CD4-positive, alpha-beta T cell (primary cell): ENCODE data around the gene TAF1B. TPM values are rescaled to one million over a fixed set of nuclear protein-coding genes. Genes with fewer than 3 reads are reported as not detected.

Source experiments
- ATAC-seq: fragments of 200-7000 bp; cut with Tn5 transposase; one replicate; pipeline ENCODE4 v1.10.0; 2022; ENCODE audit warnings: mild to moderate bottlenecking; ENCODE audit not compliant: poor library complexity
- CTCF ChIA-PET: fragments of 350-600 bp; sonication (Branson Sonifier 250); formaldehyde crosslinking; loops from one replicate; lab custom pipeline; 2021; ENCODE audit warnings: antibody characterized with exemption, inconsistent platforms; lab: Charles Lee
- POLR2A ChIA-PET: fragments of 350-600 bp; sonication (Branson Sonifier 250); formaldehyde crosslinking; loops from one replicate; lab custom pipeline; 2021; ENCODE audit warnings: antibody characterized with exemption, inconsistent platforms; lab: Charles Lee
- DNase-seq, 14 experiments: peaks; one replicate each; pipeline ENCODE4 v3.0.0-alpha.2; 2013 to 2020; ENCODE audit warnings: mixed read lengths in 2 of 14
- H3K27ac ChIP-seq, 2 donors: one replicate each; pipeline versions ENCODE4 v1.5.1 to v1.7.0; 2013; ENCODE audit warnings: low read length in 2 of 2, low read depth in 1 of 2, mild to moderate bottlenecking in 1 of 2
- H3K27me3 ChIP-seq, 2 experiments: 1 replicate in 1 of 2; 2 replicates in 1 of 2; pipeline versions ENCODE4 v1.6.1 to v1.7.0; 2013; ENCODE audit warnings: low read length in 2 of 2, control low read depth in 1 of 2, mild to moderate bottlenecking in 1 of 2, moderate library complexity in 1 of 2; ENCODE audit not compliant: insufficient read depth in 2 of 2, control insufficient read depth in 1 of 2
- H3K36me3 ChIP-seq: one replicate; pipeline ENCODE4 v1.6.1; 2013; ENCODE audit warnings: low read length, control low read depth; ENCODE audit not compliant: insufficient read depth
- H3K4me1 ChIP-seq: one replicate; pipeline ENCODE4 v1.6.1; 2013; ENCODE audit warnings: low read length, control low read depth; ENCODE audit not compliant: insufficient read depth
- H3K4me3 ChIP-seq: one replicate; pipeline ENCODE4 v1.5.1; 2013; ENCODE audit warnings: mild to moderate bottlenecking, low read length, moderate library complexity
- H3K9me3 ChIP-seq, 2 experiments: 1 replicate in 1 of 2; 2 replicates in 1 of 2; pipeline versions ENCODE4 v1.6.1 to v1.7.0; 2013; ENCODE audit warnings: low read length in 2 of 2, mild to moderate bottlenecking in 2 of 2, control low read depth in 1 of 2, moderate library complexity in 1 of 2; ENCODE audit not compliant: control insufficient read depth in 1 of 2, insufficient read depth in 1 of 2
- H3K27ac Mint-ChIP-seq: one replicate; pipeline ENCODE4 v1.8.0; 2020; ENCODE audit warnings: mixed read lengths
- H3K27me3 Mint-ChIP-seq: one replicate; pipeline ENCODE4 v1.8.0; 2021; ENCODE audit warnings: mixed read lengths
- H3K36me3 Mint-ChIP-seq: one replicate; pipeline ENCODE4 v1.8.0; 2021; ENCODE audit warnings: low read depth, mixed read lengths
- H3K4me1 Mint-ChIP-seq: one replicate; pipeline ENCODE4 v1.8.0; 2021; ENCODE audit warnings: low read depth, mixed read lengths
- H3K4me3 Mint-ChIP-seq: one replicate; pipeline ENCODE4 v1.8.0; 2020; ENCODE audit warnings: mild to moderate bottlenecking, mixed read lengths
- H3K9me3 Mint-ChIP-seq: one replicate; pipeline ENCODE4 v1.8.0; 2020; ENCODE audit warnings: mixed read lengths
- intact Hi-C, 2 experiments: fragments of 100-400 bp; cut with DNase I in 1 of 2; cut with micrococcal nuclease in 1 of 2; formaldehyde crosslinking; loops; one replicate each; pipeline versions ENCODE4 v1.15.1 to v1.9.0; 2023 to 2025; cut with DNase I, micrococcal nuclease
- total RNA-seq, 174 experiments: library from RNA in 2 of 174; stranded (reverse) in 2 of 174; gene quantifications; one replicate each; pipeline ENCODE4 v1.2.3 and lab custom pipeline; 2021 to 2026
- TF ChIP-seq, protein P1 (sequence below): fragments of 200-600 bp; IDR thresholded peaks from one replicate; pipeline ENCODE4 v1.8.0; 2022; ENCODE audit warnings: antibody characterized with exemption, mild to moderate bottlenecking

Gene TAF1B
- total RNA-seq, 2 experiments from 2014 or later = 9.9 to 10.8 TPM

DNA sequence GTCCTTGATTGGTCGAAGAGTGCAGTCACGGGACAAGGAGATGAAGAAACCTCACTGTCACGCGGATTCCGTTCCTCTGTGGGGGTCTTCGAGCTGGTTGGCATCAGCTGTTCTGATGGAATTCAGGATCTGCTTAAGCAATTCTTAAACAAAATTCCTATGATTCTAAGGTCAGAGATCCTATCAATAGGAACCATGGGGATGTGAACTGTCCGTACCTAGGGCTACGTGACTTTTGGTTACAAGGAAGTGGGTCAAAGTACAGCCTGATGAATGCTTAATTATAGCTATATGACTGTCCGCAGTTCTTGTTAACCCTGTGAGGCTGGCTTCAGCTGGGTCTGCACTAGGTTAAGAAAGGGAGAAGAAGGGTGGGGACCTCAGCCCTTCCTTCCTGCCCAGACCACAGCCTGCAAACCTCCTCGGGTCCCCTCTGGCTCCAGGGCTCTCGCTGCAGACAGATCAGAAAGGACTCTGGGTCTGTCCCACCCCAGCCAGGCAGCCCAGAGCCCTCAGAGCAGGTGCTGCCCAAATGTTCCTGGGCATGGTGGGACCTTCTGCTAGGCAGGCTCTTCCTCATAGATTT, 44.2 kb upstream of the TAF1B start:
- POLR2A ChIA-PET = interaction anchor here (1.0 kb wide), 1 partner anchor 243 kb away, joined by 5 read pairs; the partner anchor contains the start of gene ADAM17
- no peak overlapping the region for H3K27ac Mint-ChIP-seq
- CTCF ChIA-PET = interaction anchor here (0.6 to 3.0 kb wide), 14 partner anchors 10 to 1088 kb away, joined by 3 to 12 read pairs (median 4); partner anchors contain the start of genes ADAM17 and YWHAQ
- no peaks in the 10 kb centered on the region for H3K36me3 Mint-ChIP-seq
- H3K27me3 ChIP-seq = no peaks in the 10 kb centered on the region
- H3K9me3 ChIP-seq = no peaks in the 10 kb centered on the region
- intact Hi-C loops = loop anchor here (1.0 to 5.0 kb wide), 3 partner anchors 16 to 657 kb away; no protein-coding TSS in a partner anchor
- no peaks in the 10 kb centered on the region for H3K9me3 Mint-ChIP-seq
- DNase-seq (peak in 1 of 14 experiments; percentile 26), ATAC-seq (no peak)
- peak overlapping the region; percentile 28 for H3K4me3 ChIP-seq
- no peak overlapping the region for H3K27ac ChIP-seq
- peaks cover 5% of the 10 kb centered on the region for H3K27me3 Mint-ChIP-seq
- H3K4me3 Mint-ChIP-seq = peak overlapping the region; percentile 82
- TF ChIP-seq, protein P1, sequence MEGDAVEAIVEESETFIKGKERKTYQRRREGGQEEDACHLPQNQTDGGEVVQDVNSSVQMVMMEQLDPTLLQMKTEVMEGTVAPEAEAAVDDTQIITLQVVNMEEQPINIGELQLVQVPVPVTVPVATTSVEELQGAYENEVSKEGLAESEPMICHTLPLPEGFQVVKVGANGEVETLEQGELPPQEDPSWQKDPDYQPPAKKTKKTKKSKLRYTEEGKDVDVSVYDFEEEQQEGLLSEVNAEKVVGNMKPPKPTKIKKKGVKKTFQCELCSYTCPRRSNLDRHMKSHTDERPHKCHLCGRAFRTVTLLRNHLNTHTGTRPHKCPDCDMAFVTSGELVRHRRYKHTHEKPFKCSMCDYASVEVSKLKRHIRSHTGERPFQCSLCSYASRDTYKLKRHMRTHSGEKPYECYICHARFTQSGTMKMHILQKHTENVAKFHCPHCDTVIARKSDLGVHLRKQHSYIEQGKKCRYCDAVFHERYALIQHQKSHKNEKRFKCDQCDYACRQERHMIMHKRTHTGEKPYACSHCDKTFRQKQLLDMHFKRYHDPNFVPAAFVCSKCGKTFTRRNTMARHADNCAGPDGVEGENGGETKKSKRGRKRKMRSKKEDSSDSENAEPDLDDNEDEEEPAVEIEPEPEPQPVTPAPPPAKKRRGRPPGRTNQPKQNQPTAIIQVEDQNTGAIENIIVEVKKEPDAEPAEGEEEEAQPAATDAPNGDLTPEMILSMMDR = no peak
- H3K4me1 Mint-ChIP-seq = peaks cover 17% of the 10 kb centered on the region
- H3K36me3 ChIP-seq = no peaks in the 10 kb centered on the region
- H3K4me1 ChIP-seq = peaks cover 46% of the 10 kb centered on the region

DNA sequence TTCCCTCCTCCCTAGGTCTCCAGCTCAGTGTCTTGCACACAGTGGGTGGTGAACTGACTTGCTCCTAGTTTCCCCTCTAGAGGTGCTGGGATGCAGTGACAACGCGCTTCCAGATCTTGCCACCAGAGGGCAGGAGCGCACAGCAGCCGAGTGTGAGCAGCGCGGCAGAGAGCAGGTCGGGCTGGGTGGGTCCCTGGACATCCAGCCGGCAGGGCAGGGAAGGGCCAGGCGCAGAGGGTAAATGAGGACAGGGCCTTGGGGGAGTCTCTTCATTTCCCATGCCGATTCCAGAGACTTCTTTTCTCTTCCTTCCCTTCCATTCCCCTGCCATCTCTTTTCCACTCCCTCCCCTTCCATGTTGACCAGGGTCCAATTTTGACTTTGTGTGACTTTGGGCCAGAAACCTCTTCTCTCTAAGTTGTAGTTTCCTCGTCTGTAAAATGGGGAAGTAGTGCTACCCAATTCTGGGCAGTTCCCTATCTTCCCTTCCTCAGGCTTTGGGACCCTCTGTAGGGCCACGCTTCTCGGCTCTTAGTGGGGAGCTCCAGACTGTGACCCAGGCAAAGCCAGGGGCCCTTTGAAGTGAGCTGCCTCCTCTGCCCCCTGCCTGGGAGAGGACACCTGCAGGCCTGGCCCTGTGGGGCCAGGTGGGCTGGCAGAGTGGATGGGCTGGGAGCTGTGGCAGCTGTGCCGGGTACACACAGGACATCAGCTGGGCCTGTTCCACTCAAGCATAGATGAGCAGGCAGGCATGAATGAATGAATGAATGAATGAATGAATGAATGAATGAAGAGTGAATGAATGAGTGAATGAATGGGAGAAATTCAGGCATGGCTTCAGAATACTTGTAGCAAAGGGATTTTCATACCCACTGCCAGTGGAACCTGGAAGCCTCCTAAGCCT, 43.3 kb upstream of the TAF1B start:
- ChIA-PET POLR2A (interaction anchor here (1.0 kb wide), 1 partner anchor 244 kb away, joined by 5 read pairs; the partner anchor contains the start of gene ADAM17), CTCF (interaction anchor here (0.5 to 3.0 kb wide), 20 partner anchors 11 to 1088 kb away, joined by 3 to 12 read pairs (median 4); partner anchors contain the start of genes ADAM17, TAF1B and YWHAQ)
- TF ChIP-seq, protein P1 = peak; percentile 97
- H3K27me3 ChIP-seq = no peaks in the 10 kb centered on the region
- H3K4me1 Mint-ChIP-seq = peaks cover 17% of the 10 kb centered on the region
- no peaks in the 10 kb centered on the region for H3K9me3 ChIP-seq
- H3K4me3 ChIP-seq = peak overlapping the region; percentile 28
- no peaks in the 10 kb centered on the region for H3K9me3 Mint-ChIP-seq
- H3K27ac ChIP-seq = peak overlapping the region; percentile 20 to 31
- H3K27ac Mint-ChIP-seq = no peak overlapping the region
- H3K27me3 Mint-ChIP-seq = peaks cover 5% of the 10 kb centered on the region
- peak overlapping the region; percentile 82 for H3K4me3 Mint-ChIP-seq
- intact Hi-C loops = loop anchor here (1.0 to 5.0 kb wide), 3 partner anchors 17 to 658 kb away; no protein-coding TSS in a partner anchor
- peak; percentile 69 to 91 (median 82) for DNase-seq
- peak; percentile 90 for ATAC-seq
- no peaks in the 10 kb centered on the region for H3K36me3 ChIP-seq
- no peaks in the 10 kb centered on the region for H3K36me3 Mint-ChIP-seq
- H3K4me1 ChIP-seq = peaks cover 46% of the 10 kb centered on the region

DNA sequence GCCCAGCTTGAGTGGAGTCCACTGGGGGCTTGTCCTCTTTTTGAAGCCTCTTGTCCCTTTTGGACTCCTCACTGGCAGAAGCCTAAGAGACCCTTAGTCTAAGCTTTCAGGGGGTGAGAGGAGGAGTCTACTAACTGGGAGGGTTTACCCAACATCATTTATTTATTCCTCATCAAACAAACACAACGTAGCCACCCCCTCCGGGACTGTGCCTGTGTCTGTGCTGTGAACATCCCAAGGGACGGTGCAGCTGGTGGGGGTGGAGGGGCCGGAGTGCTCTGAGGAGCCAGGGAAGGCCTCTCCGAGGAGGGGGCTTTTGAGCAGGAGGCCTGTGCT, 42.7 kb upstream of the TAF1B start:
- no peaks in the 10 kb centered on the region for H3K27me3 ChIP-seq
- TF ChIP-seq, protein P1 = no peak
- Mint-ChIP-seq H3K27me3 (peaks cover 5% of the 10 kb centered on the region), H3K27ac (no peak overlapping the region), H3K4me1 (peaks cover 17% of the 10 kb centered on the region), H3K4me3 (no peak overlapping the region), H3K9me3 (no peaks in the 10 kb centered on the region), H3K36me3 (no peaks in the 10 kb centered on the region)
- ChIA-PET CTCF (interaction anchor here (0.5 to 3.0 kb wide), 12 partner anchors 11 to 567 kb away, joined by 3 to 12 read pairs (median 4); partner anchors contain the start of gene TAF1B), POLR2A (interaction anchor here (1.1 kb wide), 1 partner anchor 170 kb away, joined by 3 read pairs; the partner anchor contains the start of gene YWHAQ)
- H3K27ac ChIP-seq = peak overlapping the region; percentile 31 to 69
- ATAC-seq (no peak), DNase-seq (no peak)
- H3K4me1 ChIP-seq = peaks cover 46% of the 10 kb centered on the region
- intact Hi-C loops = no loop called here
- H3K4me3 ChIP-seq = no peak overlapping the region
- H3K36me3 ChIP-seq = no peaks in the 10 kb centered on the region
- no peaks in the 10 kb centered on the region for H3K9me3 ChIP-seq
